GM12864 (cell line): ENCODE measurements around the gene MCEMP1.
A peak's percentile ranks its signal among the peaks of the same experiment; 100 is the strongest.

Experiments used
- DNase-seq: peaks from one replicate; pipeline ENCODE4 v3.0.0-alpha.2; 2011; ENCODE audit warnings: low read depth
- H3K4me3 ChIP-seq: 2 replicates; pipeline ENCODE4 v1.5.1; 2011; ENCODE audit warnings: mild to moderate bottlenecking, low read depth, low read length, control low read depth
- TF ChIP-seq, protein P1 (sequence below): IDR thresholded peaks from 2 replicates; pipeline ENCODE4 v1.5.1; 2011; ENCODE audit warnings: low read depth, mild to moderate bottlenecking, moderate library complexity, low read length, control low read depth, inconsistent platforms; ENCODE audit errors: missing control alignments

The MCEMP1 gene

DNA sequence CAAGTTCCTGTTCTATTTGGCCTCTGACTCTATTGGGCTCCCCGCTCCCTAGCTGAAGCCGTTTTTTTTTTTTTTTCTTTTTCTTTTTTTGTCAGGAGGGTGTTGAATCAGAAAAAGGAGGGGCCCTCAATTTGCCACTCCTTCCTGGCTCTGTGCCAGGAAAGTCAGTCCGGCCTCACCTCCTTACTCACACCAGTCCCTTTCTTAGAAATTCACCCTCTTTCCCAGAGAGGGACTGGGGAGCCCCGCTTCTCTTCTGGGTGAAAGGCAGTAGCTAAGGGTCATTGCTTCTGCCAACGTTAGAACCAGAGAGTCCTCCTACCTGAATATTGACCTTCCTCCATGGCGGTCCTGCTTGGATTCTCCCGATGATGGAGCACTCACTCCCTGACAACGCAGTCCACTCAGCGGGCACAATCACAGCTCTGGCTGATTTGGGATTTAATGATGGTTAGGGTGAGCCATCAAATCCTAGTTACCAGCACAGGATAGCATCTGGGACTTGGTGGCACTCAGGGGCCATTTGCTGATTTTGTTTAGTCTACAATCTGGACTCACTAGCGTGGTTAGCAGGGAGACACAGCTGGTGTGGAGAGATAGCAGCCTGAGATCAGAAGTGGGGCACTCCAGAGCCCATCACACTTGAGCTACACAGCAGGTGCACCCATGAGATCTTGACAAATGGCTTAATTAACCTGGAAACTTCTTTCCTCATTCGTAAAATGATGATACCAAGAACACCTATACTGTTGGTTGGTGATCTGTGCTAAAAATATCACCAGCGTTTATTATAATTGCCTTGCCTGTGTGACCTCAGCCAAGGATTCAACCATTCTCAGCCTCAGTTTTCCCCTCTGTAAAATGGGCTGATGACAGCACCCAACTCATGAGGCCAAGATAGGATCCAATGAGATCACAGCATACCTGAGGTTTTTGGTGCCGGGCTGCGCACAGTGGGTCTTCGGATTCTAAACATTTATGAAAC is 22.8 kb downstream of the MCEMP1 start:
- peak overlapping the region; percentile 52 for H3K4me3 ChIP-seq
- peak; percentile 85 for DNase-seq
- TF ChIP-seq, protein P1, sequence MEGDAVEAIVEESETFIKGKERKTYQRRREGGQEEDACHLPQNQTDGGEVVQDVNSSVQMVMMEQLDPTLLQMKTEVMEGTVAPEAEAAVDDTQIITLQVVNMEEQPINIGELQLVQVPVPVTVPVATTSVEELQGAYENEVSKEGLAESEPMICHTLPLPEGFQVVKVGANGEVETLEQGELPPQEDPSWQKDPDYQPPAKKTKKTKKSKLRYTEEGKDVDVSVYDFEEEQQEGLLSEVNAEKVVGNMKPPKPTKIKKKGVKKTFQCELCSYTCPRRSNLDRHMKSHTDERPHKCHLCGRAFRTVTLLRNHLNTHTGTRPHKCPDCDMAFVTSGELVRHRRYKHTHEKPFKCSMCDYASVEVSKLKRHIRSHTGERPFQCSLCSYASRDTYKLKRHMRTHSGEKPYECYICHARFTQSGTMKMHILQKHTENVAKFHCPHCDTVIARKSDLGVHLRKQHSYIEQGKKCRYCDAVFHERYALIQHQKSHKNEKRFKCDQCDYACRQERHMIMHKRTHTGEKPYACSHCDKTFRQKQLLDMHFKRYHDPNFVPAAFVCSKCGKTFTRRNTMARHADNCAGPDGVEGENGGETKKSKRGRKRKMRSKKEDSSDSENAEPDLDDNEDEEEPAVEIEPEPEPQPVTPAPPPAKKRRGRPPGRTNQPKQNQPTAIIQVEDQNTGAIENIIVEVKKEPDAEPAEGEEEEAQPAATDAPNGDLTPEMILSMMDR, result no peak

DNA sequence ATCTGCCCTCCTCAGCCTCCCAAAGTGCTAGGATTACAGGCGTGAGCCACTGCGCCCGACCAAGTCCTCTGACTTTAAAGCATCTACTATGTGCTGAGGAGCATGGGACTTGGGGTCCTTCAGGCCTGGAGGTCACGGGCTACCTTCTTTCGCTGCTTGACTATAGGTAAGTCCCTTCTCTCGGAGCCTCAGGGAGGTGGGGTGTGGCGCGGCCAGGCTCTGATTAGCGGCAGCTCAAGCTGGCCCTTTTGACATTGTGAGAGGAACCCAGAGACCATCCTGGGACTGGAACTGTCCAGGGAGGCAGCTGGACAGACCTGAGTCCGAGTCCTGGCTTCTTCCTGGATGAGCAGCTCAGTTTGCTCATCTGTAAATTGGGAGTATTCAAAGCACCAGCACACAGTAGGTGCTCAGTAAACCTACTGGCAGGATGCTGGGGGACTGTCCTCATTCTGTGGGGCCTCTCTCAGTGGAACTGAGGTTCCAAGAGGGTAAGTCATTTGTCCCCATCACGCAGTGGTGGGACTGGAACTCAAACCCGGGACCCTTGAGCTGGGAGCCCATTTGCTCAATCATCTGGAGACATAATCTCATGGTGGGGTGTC is 24.3 kb downstream of the MCEMP1 start:
- DNase-seq, result no peak
- H3K4me3 ChIP-seq, result peak overlapping the region; percentile 57

DNA sequence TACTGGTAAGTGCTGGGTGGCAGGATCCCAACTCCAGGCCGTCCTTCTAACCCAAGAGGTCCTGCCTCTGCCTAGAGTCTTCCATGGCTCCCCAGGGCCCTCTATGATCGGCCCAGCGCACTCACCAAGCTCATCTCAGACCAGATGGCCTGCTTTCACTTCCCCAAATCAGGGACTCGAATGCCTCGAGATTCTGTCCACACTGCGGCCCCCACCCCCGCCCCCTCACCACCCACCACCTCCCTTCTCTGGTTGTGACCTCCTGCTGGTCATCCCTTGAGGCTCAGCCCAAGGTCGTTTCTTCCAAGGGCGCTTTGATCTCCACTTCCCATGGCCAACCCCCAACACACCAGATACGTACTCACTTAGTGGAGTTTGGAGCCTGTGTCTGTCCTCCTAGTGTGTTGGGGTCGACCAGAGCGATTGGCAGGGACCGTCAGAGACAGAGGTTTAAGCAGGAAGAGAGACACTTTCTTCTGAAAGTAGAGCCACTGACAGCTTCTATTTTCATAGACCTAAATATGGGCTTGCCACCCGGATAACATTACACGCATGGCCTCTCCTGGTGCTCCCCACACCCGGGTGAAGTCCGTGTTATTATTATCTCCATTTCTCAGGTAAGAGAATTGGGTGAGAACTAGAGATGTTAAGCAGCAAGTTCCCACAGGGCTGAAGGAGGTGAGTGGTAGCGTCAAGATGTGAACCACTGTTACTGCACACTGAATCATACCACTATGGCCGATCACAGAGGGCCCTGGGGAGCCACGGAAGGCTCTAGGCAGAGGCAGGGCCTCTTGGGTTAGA is 25.0 kb downstream of the MCEMP1 start, which contains the start of gene FCER2:
FCER2 (minus strand) TSS at position 478 of the 804 bp plus-strand sequence. CDS start 2,371 bp downstream, outside the sequence.
- H3K4me3 ChIP-seq, result peak within 1 kb of the TSS; percentile 57
- TF ChIP-seq, protein P1, result no peak
- peak; percentile 98 for DNase-seq

More for the DNA sequence above, 24.3 kb downstream of the MCEMP1 start:
- TF ChIP-seq, protein P1, result no peak

DNA sequence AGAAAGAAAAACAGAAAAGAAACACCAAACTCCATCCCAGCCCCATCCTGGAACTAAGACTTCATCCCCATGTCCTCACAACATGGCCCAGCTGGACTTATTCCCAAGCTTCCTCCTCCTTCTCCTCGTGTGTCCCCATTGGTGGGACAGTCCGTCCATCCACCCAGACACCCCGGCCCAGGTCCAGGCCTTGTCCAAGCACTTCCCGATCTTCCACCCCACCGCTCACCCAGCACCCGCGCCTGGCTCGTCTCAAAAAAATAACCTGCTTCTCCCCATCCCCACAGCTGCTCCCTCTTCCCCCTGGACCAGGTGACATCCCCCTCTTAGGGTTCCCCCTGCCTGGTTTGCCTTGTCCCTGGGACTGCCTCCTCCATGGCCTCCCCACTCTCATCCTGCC is 26.4 kb downstream of the MCEMP1 start:
- no peak for DNase-seq
- H3K4me3 ChIP-seq, result no peak overlapping the region
- TF ChIP-seq, protein P1, result no peak

DNA sequence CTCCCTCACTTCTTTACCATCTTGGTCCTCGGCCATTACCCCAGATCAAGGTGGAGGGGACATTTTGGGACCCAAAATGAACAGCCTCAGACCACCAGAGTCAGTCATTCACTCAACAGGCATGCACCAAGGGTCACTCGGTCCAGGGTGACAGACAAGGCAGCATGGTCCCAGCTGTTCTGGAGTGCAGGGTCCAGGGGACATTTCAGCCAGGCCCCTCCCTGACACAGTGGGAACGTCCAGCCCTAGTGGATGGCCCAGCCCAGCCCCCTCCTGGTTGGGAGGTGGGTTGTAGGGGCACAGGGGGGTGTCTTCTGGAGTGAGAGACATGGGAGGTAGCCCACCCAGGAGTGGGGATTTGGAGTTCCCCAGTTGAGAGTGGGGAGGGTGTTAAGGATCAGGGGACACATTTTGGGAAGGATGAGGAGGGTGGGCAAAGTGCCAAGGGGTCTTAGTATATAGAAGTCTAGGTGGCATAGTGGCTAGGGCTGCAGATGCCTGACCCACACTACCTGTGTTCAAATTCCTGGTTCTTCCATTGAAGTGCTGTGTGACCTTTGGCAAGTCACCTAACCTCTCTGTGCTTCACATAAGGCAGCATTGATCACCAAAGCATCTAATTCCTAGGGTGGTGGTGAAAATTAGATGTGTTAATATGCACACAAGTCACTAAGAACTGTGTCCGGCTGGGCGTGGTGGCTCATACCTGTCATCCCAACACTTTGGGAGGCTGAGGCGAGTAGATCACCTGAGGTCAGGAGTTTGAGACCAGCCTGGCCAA is 27.6 kb downstream of the MCEMP1 start:
- TF ChIP-seq, protein P1, result no peak
- DNase-seq, result no peak
- H3K4me3 ChIP-seq, result no peak overlapping the region
